ENCODE results near the gene ZNF280B. TPM values are rescaled to one million over a fixed set of nuclear protein-coding genes. Genes with fewer than 3 reads are reported as not detected.

ZNF280B gene, protein sequence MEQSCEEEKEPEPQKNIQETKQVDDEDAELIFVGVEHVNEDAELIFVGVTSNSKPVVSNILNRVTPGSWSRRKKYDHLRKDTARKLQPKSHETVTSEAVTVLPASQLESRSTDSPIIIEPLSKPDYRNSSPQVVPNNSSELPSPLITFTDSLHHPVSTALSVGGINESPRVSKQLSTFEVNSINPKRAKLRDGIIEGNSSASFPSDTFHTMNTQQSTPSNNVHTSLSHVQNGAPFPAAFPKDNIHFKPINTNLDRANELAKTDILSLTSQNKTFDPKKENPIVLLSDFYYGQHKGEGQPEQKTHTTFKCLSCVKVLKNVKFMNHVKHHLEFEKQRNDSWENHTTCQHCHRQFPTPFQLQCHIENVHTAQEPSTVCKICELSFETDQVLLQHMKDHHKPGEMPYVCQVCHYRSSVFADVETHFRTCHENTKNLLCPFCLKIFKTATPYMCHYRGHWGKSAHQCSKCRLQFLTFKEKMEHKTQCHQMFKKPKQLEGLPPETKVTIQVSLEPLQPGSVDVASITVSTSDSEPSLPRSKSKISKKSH
- total RNA-seq = 1.5 and 1.6 TPM in 2 replicates

DNA sequence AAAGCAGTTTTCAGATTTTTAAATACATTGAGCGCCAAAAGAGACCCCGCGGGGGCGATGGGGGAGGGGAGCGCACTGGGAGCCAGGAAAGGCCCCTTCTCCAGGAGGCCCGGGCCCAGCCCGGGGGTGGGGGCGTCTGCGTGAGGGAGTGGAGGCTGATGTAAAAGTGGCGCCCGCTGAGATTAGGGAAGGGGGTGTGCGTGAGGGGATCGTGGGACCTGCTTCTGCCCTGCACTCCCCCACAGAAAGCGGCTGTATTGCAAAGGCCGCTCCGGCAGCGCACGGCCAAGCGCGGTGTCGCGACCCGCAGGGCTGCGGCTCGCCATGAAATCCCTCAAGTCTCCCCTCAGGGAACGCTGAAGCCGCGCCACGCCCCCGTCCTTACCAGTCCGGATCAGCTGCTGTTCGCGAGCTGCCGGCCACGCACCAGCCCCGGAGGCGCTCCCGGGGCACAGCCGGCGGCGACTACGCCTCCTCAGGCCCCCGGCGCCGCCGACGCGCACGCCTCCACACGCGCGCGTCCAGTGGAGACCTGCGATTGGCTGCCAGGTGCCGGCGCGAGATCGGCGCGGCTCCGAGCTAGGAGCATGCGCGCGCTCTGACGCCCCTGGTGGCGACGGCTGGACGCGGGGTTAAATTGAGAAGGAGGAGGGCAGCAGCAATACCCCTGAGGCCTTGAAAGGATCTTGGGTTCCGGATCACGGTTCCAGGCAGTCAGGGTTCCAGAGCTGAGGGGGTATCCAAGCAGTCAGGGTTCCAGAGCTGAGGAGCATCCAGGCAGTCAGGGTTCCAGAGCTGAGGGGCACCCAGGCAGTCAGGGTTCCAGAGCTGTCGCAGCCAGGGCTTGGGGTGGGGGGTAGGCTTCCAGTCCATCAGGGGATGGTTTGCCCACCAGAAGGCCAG is at the start of gene ZNF280B:
Gene ZNF280B (minus strand): TSS at position 469 of the 903 bp plus-strand sequence. CDS start 19,344 bp downstream, outside the sequence.

DNA sequence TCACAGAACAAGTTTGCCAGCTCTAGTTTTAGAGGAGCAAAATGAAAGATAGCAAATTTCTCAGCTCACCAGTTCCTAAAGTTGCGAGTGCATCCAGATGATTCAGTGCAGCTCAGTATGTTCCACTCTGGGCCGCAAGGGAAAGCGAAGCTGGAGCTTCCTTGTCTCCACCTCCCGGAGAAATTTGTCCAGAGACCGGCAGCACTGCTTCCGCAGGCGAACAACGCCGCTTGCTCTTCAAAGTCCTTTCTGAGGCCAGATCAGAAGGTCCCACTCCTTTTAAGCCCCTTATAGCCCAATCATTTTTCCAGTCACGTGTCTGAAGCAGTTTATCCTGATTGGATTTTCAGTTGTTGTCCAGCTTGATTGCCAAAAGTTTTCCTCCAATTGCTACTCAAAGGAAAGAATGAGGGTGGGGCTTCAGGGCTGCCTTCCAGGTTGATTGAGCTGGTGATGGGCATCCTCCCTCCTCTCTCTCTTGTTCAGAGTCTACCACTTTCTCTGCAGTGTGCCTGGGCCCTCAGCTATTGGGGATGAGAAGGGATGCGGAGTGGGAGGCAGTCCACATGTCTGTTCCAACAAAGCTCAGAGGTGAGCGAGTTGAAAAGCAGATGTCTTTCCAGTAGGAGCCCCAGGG is 11.6 kb upstream of the ZNF280B start, which contains the start of gene ZNF280A:
Gene ZNF280A (minus strand): TSS at position 251 of the 637 bp plus-strand sequence. CDS start 4,640 bp downstream, outside the sequence.

Other genes with a start within 250 kb of the ZNF280B start
- not detected in 2 replicates for gene ZNF280A, start 11.5 kb upstream of the ZNF280B start, total RNA-seq
- gene PRAME, start 50.5 kb upstream of the ZNF280B start, total RNA-seq = not detected in 2 replicates
- gene GGTLC2, start 135.9 kb upstream of the ZNF280B start, total RNA-seq = not detected in 2 replicates